ENCODE measurements around the gene TDRD9. TPM values are rescaled to one million over a fixed set of nuclear protein-coding genes. Genes with fewer than 3 reads are reported as not detected.

Gene TDRD9
- total RNA-seq, 1 experiment from 2014 or later: not detected

GRCh38 chr14:104078031-104078455 lies 149.8 kb downstream of the TDRD9 start:
- Histone ChIP-seq H3K4me1 (ENCODE audit: insufficient read depth, low read length, poor library complexity, severe bottlenecking) (no peaks in the 10 kb centered on the region), H3K9me3 (ENCODE audit: low read depth, low read length, poor library complexity, severe bottlenecking) (no peaks in the 10 kb centered on the region), H3K36me3 (ENCODE audit: insufficient read depth, low read length, poor library complexity, severe bottlenecking) (no peaks in the 10 kb centered on the region), H3K27ac (ENCODE audit: low read depth, low read length, poor library complexity, severe bottlenecking) (no peak overlapping the region), H3K4me3 (ENCODE audit: low read depth, low read length, poor library complexity, severe bottlenecking) (no peak overlapping the region), H3K27me3 (replicated peaks; ENCODE audit: insufficient read depth, low read depth, low read length, poor library complexity) (no peaks in the 10 kb centered on the region)
- ChIA-PET CTCF (interaction anchor here (0.7 to 1.6 kb wide), 6 partner anchors 19 to 550 kb away, joined by 3 to 16 read pairs (median 4); no protein-coding TSS in a partner anchor), POLR2A (ENCODE audit: low non-redundant PET) (interaction anchor here (0.6 kb wide), 1 partner anchor 740 kb away, joined by 5 read pairs; no protein-coding TSS in a partner anchor)
- DNase-seq (ENCODE audit: low spot score): peak; percentile 91
- intact Hi-C loops (cut with micrococcal nuclease; ENCODE audit: unreplicated experiment): loop anchor here (1.0 to 5.0 kb wide), 4 partner anchors 53 to 562 kb away; no protein-coding TSS in a partner anchor
- no TSS peak for BruUV-seq (replicated peaks)
- peak; percentile 100 for TF ChIP-seq CTCF (conservative IDR thresholded peaks at IDR 0.05; ENCODE audit: low read depth, low read length)
- no peak for TF ChIP-seq EZH2 (IDR thresholded peaks at IDR 0.05; ENCODE audit: borderline replicate concordance, low read depth, low read length, poor library complexity, severe bottlenecking)

GRCh38 chr14:104080376-104081260 lies 152.4 kb downstream of the TDRD9 start:
- H3K36me3 ChIP-seq (ENCODE audit: insufficient read depth, low read length, poor library complexity, severe bottlenecking): no peaks in the 10 kb centered on the region
- no peak overlapping the region for H3K4me3 ChIP-seq (ENCODE audit: low read depth, low read length, poor library complexity, severe bottlenecking)
- H3K27me3 ChIP-seq (replicated peaks; ENCODE audit: insufficient read depth, low read depth, low read length, poor library complexity): no peaks in the 10 kb centered on the region
- DNase-seq (ENCODE audit: low spot score): no peak
- intact Hi-C loops (cut with micrococcal nuclease; ENCODE audit: unreplicated experiment): no loop called here
- BruUV-seq (replicated peaks): no TSS peak
- ChIA-PET CTCF (no interaction called here), POLR2A (ENCODE audit: low non-redundant PET) (no interaction called here)
- no peaks in the 10 kb centered on the region for H3K9me3 ChIP-seq (ENCODE audit: low read depth, low read length, poor library complexity, severe bottlenecking)
- H3K27ac ChIP-seq (ENCODE audit: low read depth, low read length, poor library complexity, severe bottlenecking): no peak overlapping the region
- TF ChIP-seq EZH2 (IDR thresholded peaks at IDR 0.05; ENCODE audit: borderline replicate concordance, low read depth, low read length, poor library complexity, severe bottlenecking) (no peak), CTCF (conservative IDR thresholded peaks at IDR 0.05; ENCODE audit: low read depth, low read length) (no peak)
- no peaks in the 10 kb centered on the region for H3K4me1 ChIP-seq (ENCODE audit: insufficient read depth, low read length, poor library complexity, severe bottlenecking)

- Histone ChIP-seq H3K4me3 (ENCODE audit: low read depth, low read length, poor library complexity, severe bottlenecking) (no peak overlapping the region), H3K9me3 (ENCODE audit: low read depth, low read length, poor library complexity, severe bottlenecking) (no peaks in the 10 kb centered on the region), H3K36me3 (ENCODE audit: insufficient read depth, low read length, poor library complexity, severe bottlenecking) (no peaks in the 10 kb centered on the region), H3K27ac (ENCODE audit: low read depth, low read length, poor library complexity, severe bottlenecking) (no peak overlapping the region), H3K4me1 (ENCODE audit: insufficient read depth, low read length, poor library complexity, severe bottlenecking) (no peaks in the 10 kb centered on the region), H3K27me3 (replicated peaks; ENCODE audit: insufficient read depth, low read depth, low read length, poor library complexity) (no peaks in the 10 kb centered on the region)
- intact Hi-C loops (cut with micrococcal nuclease; ENCODE audit: unreplicated experiment): no loop called here
- no TSS peak for BruUV-seq (replicated peaks)
- ChIA-PET CTCF (no interaction called here), POLR2A (ENCODE audit: low non-redundant PET) (no interaction called here)
- DNase-seq (ENCODE audit: low spot score): no peak
- TF ChIP-seq EZH2 (IDR thresholded peaks at IDR 0.05; ENCODE audit: borderline replicate concordance, low read depth, low read length, poor library complexity, severe bottlenecking) (no peak), CTCF (conservative IDR thresholded peaks at IDR 0.05; ENCODE audit: low read depth, low read length) (no peak)
Observed at GRCh38 chr14:104081261-104081835, 153.1 kb downstream of the TDRD9 start.
